K562 (cell line): ENCODE results near the gene SLC39A5. TPM values are rescaled to one million over a fixed set of nuclear protein-coding genes. Genes with fewer than 3 reads are reported as not detected.

Experiments used
- ATF6 ChIP-seq: sonication (generic); formaldehyde crosslinking; IDR thresholded peaks from 2 replicates; pipeline ENCODE4 v1.4.0; 2020; ENCODE audit warnings: mild to moderate bottlenecking, missing genetic modification reagents
- ELK1 ChIP-seq: sonication (generic); formaldehyde crosslinking; IDR thresholded peaks from 2 replicates; pipeline ENCODE4 v1.8.1; 2022; ENCODE audit warnings: missing genetic modification reagents
- EP300 ChIP-seq: IDR thresholded peaks from 2 replicates; pipeline ENCODE4 v1.6.1; 2012; ENCODE audit warnings: low read length, improper control_type of control experiment
- ETS2 ChIP-seq: IDR thresholded peaks from 2 replicates; pipeline ENCODE4 v1.6.1; 2016; ENCODE audit warnings: borderline replicate concordance, missing genetic modification characterization, mild to moderate bottlenecking, moderate library complexity, missing compliant biosample characterization; ENCODE audit not compliant: poor library complexity, severe bottlenecking
- FOXM1 ChIP-seq, 2 experiments: fragments of 450-650 bp in 1 of 2; sonication (generic) in 1 of 2; formaldehyde crosslinking in 1 of 2; IDR thresholded peaks; 2 replicates each; pipeline versions ENCODE4 v1.6.1 to v1.9.0; 2017 to 2022; ENCODE audit warnings: low read depth in 2 of 2, mild to moderate bottlenecking in 2 of 2, missing genetic modification reagents in 1 of 2, moderate library complexity in 1 of 2
- FUS ChIP-seq: fragments of 200-400 bp; formaldehyde crosslinking; optimal IDR thresholded peaks from 2 replicates; pipeline ENCODE3; 2017; ENCODE audit warnings: low read depth, low read length
- GTF2A2 ChIP-seq: IDR thresholded peaks from 2 replicates; pipeline ENCODE4 v1.6.1; 2016; ENCODE audit warnings: mild to moderate bottlenecking, missing genetic modification characterization, missing compliant biosample characterization
- HDAC3 ChIP-seq: fragments of 450-650 bp; IDR thresholded peaks from 2 replicates; pipeline ENCODE4 v1.6.1; 2018; ENCODE audit warnings: borderline replicate concordance, mild to moderate bottlenecking, moderate library complexity; ENCODE audit not compliant: partially characterized antibody
- MBD2 ChIP-seq: sonication (generic); IDR thresholded peaks from 2 replicates; pipeline ENCODE4 v1.6.1; 2016; ENCODE audit warnings: low read depth, borderline replicate concordance
- MIER1 ChIP-seq: fragments of 450-650 bp; IDR thresholded peaks from 2 replicates; pipeline ENCODE4 v1.6.1; 2016; ENCODE audit warnings: antibody characterized with exemption, mild to moderate bottlenecking, low read depth
- NFXL1 ChIP-seq: fragments of 450-650 bp; formaldehyde crosslinking; IDR thresholded peaks from 2 replicates; pipeline ENCODE4 v1.4.0; 2021; ENCODE audit warnings: mild to moderate bottlenecking
- PCBP2 ChIP-seq: fragments of 200-400 bp; formaldehyde crosslinking; IDR thresholded peaks from 2 replicates; pipeline ENCODE4 v1.6.1; 2018; ENCODE audit warnings: low read length, low read depth, mild to moderate bottlenecking, moderate library complexity; ENCODE audit not compliant: poor library complexity, severe bottlenecking
- RAD51 ChIP-seq: fragments of 450-650 bp; IDR thresholded peaks from 2 replicates; pipeline ENCODE4 v1.7.1; 2016; ENCODE audit warnings: low read depth, mild to moderate bottlenecking, borderline replicate concordance
- SMAD4 ChIP-seq: fragments of 250-450 bp; sonication (Bioruptor Pico); conservative IDR thresholded peaks from 2 replicates; pipeline ENCODE4 v1.8.0; 2021; ENCODE audit warnings: inconsistent platforms, mild to moderate bottlenecking, moderate library complexity
- THRB ChIP-seq: fragments of 450-650 bp; formaldehyde crosslinking; conservative IDR thresholded peaks from 2 replicates; pipeline ENCODE4 v1.4.0; 2022; ENCODE audit warnings: mild to moderate bottlenecking, missing genetic modification characterization
- ZBED1 ChIP-seq: IDR thresholded peaks from 2 replicates; pipeline ENCODE4 v1.6.1; 2014
- ZBTB9 ChIP-seq: fragments of 450-650 bp; formaldehyde crosslinking; IDR thresholded peaks from 2 replicates; pipeline ENCODE4 v1.4.0; 2020; ENCODE audit warnings: mild to moderate bottlenecking, moderate library complexity
- ZNF592 ChIP-seq: fragments of 450-650 bp; IDR thresholded peaks from 2 replicates; pipeline ENCODE4 v1.6.1; 2017; ENCODE audit warnings: antibody characterized with exemption, mild to moderate bottlenecking
- polyA plus RNA-seq, 8 experiments: library from polyadenylated mRNA; depleted of rRNA in 4 of 8; stranded (reverse) in 5 of 8; unstranded in 3 of 8; fragments of >200 nt; fragmentation: Nextera tagmentation in 2 of 8; fragmentation: Illumina TruSeq in 1 of 8; extraction: Ambion mirVana in 2 of 8; extraction: Trizol in 1 of 8; gene quantifications; 2 replicates each; pipeline versions ENCODE4 v1.2.1 to v1.2.3, GENCODE V29; 2011 to 2014; ENCODE audit warnings: inconsistent platforms in 1 of 8, missing spikeins in 1 of 8
- total RNA-seq, 7 experiments: library from RNA; depleted of rRNA in 6 of 7; stranded (reverse); fragments of >200 nt in 6 of 7; fragmentation: Illumina TruSeq in 2 of 7; extraction: Trizol in 2 of 7; gene quantifications; 2 replicates each; pipeline versions ENCODE4 v1.2.1 to v1.2.3, GENCODE V29; 2011 to 2021; ENCODE audit warnings: low replicate concordance in 1 of 7

Gene SLC39A5
- total and polyA plus RNA-seq, 9 of the 15 experiments (the other 6 are each of a cell fraction or from before 2014, with no cell fraction given): 0.08 to 0.10 TPM; not detected in 7

GRCh38 chr12:56267443-56268071 is 37.7 kb downstream of the SLC39A5 start (continued):
- TF ChIP-seq FOXM1 (IDR thresholded peaks at IDR 0.05; ENCODE audit: low read depth): no peak
- TF ChIP-seq FOXM1 (CRISPR knock-in tag; IDR thresholded peaks at IDR 0.05; ENCODE audit: low read depth): no peak
- TF ChIP-seq NFXL1 (CRISPR knock-in tag): no peak
- TF ChIP-seq ETS2 (tag): no peak
- TF ChIP-seq ZNF592: 0 out of 2 replicates have a peak, but pooled peaks have one; percentile 8
- no peak for TF ChIP-seq GTF2A2 (tag)
- TF ChIP-seq SMAD4: no peak
- no peak for TF ChIP-seq THRB (CRISPR knock-in tag)
- no peak for TF ChIP-seq HDAC3
- TF ChIP-seq ZBTB9 (CRISPR knock-in tag): no peak
- no peak for TF ChIP-seq RAD51
- no peak for TF ChIP-seq MBD2
- TF ChIP-seq FUS: no peak
- no peak for TF ChIP-seq EP300
- no peak for TF ChIP-seq ZBED1
- no peak for TF ChIP-seq ATF6
- TF ChIP-seq ELK1 (CRISPR knock-in tag): no peak
- TF ChIP-seq MIER1: no peak
- no peak for TF ChIP-seq PCBP2
